H1 (cell line): ENCODE results near the gene PRKCA. TPM values are rescaled to one million over a fixed set of nuclear protein-coding genes. Genes with fewer than 3 reads are reported as not detected.
A peak's percentile ranks its signal among the peaks of the same experiment; 100 is the strongest.

Source experiments
- CTCF ChIA-PET: fragments of 300-600 bp; sonication (Branson Sonifier 250); formaldehyde crosslinking; loops from one replicate; lab custom pipeline; 2021; ENCODE audit not compliant: partially characterized antibody; lab: Charles Lee
- POLR2A ChIA-PET: fragments of 300-600 bp; sonication (Branson Sonifier 250); formaldehyde crosslinking; loops from one replicate; lab custom pipeline; 2021; ENCODE audit warnings: inconsistent platforms; ENCODE audit not compliant: partially characterized antibody; lab: Charles Lee
- DNase-seq, 2 experiments: peaks; one replicate each; pipeline versions ENCODE4 v3.0.0 to v3.0.0-alpha.2; 2010 to 2022; ENCODE audit warnings: low spot score in 2 of 2, low read depth in 1 of 2, mixed read lengths in 1 of 2
- FAIRE-seq: peaks from 2 replicates; lab custom pipeline; 2011; peaks lifted over from hg19 to GRCh38; lab: Jason Lieb, UNC
- H2AFZ ChIP-seq: 2 replicates; pipeline ENCODE4 v1.8.1; 2012; ENCODE audit warnings: low read length, inconsistent platforms
- H2AK5ac ChIP-seq: 2 replicates; pipeline ENCODE4 v1.6.1; 2013; ENCODE audit warnings: low read depth, low read length
- H2BK120ac ChIP-seq: replicated peaks from 2 replicates; pipeline ENCODE3; 2013; ENCODE audit warnings: low read depth, low read length, inconsistent platforms
- H2BK12ac ChIP-seq: 2 replicates; pipeline ENCODE4 v1.6.1; 2013; ENCODE audit warnings: low read depth, low read length
- H2BK15ac ChIP-seq: 2 replicates; pipeline ENCODE4 v1.6.1; 2013; ENCODE audit warnings: low read length
- H2BK20ac ChIP-seq: 2 replicates; pipeline ENCODE4 v1.6.1; 2013; ENCODE audit warnings: low read length
- H2BK5ac ChIP-seq: 2 replicates; pipeline ENCODE4 v1.6.1; 2013; ENCODE audit warnings: low read depth, low read length
- H3K14ac ChIP-seq: 2 replicates; pipeline ENCODE4 v1.6.1; 2013; ENCODE audit warnings: inconsistent platforms; ENCODE audit not compliant: insufficient read length
- H3K18ac ChIP-seq: 2 replicates; pipeline ENCODE4 v1.6.1; 2013; ENCODE audit warnings: low read length; ENCODE audit errors: extremely low read depth
- H3K23ac ChIP-seq: 2 replicates; pipeline ENCODE4 v1.6.1; 2013; ENCODE audit warnings: inconsistent platforms; ENCODE audit not compliant: insufficient read length
- H3K23me2 ChIP-seq: 2 replicates; pipeline ENCODE4 v1.6.1; 2013; ENCODE audit warnings: low read depth, low read length
- H3K27ac ChIP-seq: 2 replicates; pipeline ENCODE4 v1.6.1; 2011; ENCODE audit warnings: low read depth, low read length, inconsistent platforms
- H3K27me3 ChIP-seq, 4 experiments: replicated peaks in 1 of 4; 1 replicate in 1 of 4; 2 replicates in 3 of 4; pipeline versions ENCODE4 v1.6.1 to v1.8.1; 2011 to 2013; ENCODE audit warnings: low read length in 3 of 4, mild to moderate bottlenecking in 3 of 4, inconsistent platforms in 2 of 4, mixed read lengths in 2 of 4, moderate library complexity in 1 of 4; ENCODE audit not compliant: control insufficient read depth in 3 of 4, insufficient read depth in 3 of 4; ENCODE audit errors: extremely low read depth in 1 of 4
- H3K36me3 ChIP-seq, 4 experiments: 2 replicates each; pipeline versions ENCODE4 v1.6.1 to v1.8.1; 2011 to 2013; ENCODE audit warnings: mild to moderate bottlenecking in 4 of 4, low read length in 3 of 4, moderate library complexity in 2 of 4, control low read depth in 1 of 4, inconsistent platforms in 1 of 4; ENCODE audit not compliant: insufficient read depth in 4 of 4, control insufficient read depth in 2 of 4
- H3K4ac ChIP-seq: replicated peaks from 2 replicates; pipeline ENCODE3; 2013; ENCODE audit warnings: low read length, low read depth, mixed read lengths, inconsistent platforms; ENCODE audit not compliant: insufficient read length
- H3K4me1 ChIP-seq, 4 experiments: replicated peaks in 1 of 4; 1 replicate in 1 of 4; 2 replicates in 3 of 4; pipeline versions ENCODE4 v1.6.1 to v1.8.1; 2011 to 2013; ENCODE audit warnings: low read length in 3 of 4, inconsistent platforms in 2 of 4, mixed read lengths in 1 of 4; ENCODE audit not compliant: insufficient read depth in 4 of 4, control insufficient read depth in 3 of 4
- H3K4me2 ChIP-seq, 2 experiments: 2 replicates each; pipeline versions ENCODE4 v1.6.1 to v1.8.1; 2011 to 2013; ENCODE audit warnings: low read depth in 2 of 2, low read length in 2 of 2, control low read depth in 1 of 2, inconsistent platforms in 1 of 2, mild to moderate bottlenecking in 1 of 2; ENCODE audit not compliant: insufficient read depth in 1 of 2
- H3K4me3 ChIP-seq, 4 experiments: fragments of 200-600, 300-600 bp in 1 of 4; sonication (generic), shearing (Covaris generic), sonication (Bioruptor Twin) in 1 of 4; 2 replicates each; pipeline versions ENCODE4 v1.5.1 to v1.8.1; 2011 to 2016; ENCODE audit warnings: low read length in 4 of 4, low read depth in 3 of 4, control low read depth in 2 of 4, inconsistent platforms in 2 of 4, mild to moderate bottlenecking in 2 of 4, mixed read lengths in 1 of 4, moderate library complexity in 1 of 4; ENCODE audit not compliant: insufficient read depth in 2 of 4; ENCODE audit errors: extremely low read depth in 1 of 4
- H3K56ac ChIP-seq: replicated peaks from 2 replicates; pipeline ENCODE3; 2013; ENCODE audit warnings: low read depth, mild to moderate bottlenecking, mixed read lengths, low read length, inconsistent platforms; ENCODE audit not compliant: insufficient read length
- H3K79me1 ChIP-seq: 2 replicates; pipeline ENCODE4 v1.6.1; 2013; ENCODE audit warnings: low read depth, low read length, control low read depth
- H3K79me2 ChIP-seq, 2 experiments: 2 replicates each; pipeline versions ENCODE4 v1.6.1 to v1.8.1; 2012 to 2013; ENCODE audit warnings: low read length in 2 of 2, mild to moderate bottlenecking in 2 of 2, inconsistent platforms in 1 of 2; ENCODE audit not compliant: insufficient read depth in 2 of 2, control insufficient read depth in 1 of 2
- H3K9ac ChIP-seq, 4 experiments: replicated peaks in 1 of 4; 1 replicate in 1 of 4; 2 replicates in 3 of 4; pipeline versions ENCODE4 v1.6.1 to v1.8.1; 2011 to 2013; ENCODE audit warnings: low read depth in 3 of 4, low read length in 3 of 4, control low read depth in 2 of 4, mild to moderate bottlenecking in 2 of 4, moderate library complexity in 2 of 4, inconsistent platforms in 1 of 4; ENCODE audit errors: extremely low read depth in 1 of 4
- H3K9me3 ChIP-seq, 2 experiments: 2 replicates each; pipeline versions ENCODE4 v1.6.1 to v1.8.1; 2012 to 2013; ENCODE audit warnings: mild to moderate bottlenecking in 2 of 2, moderate library complexity in 2 of 2, control low read depth in 1 of 2, inconsistent platforms in 1 of 2, low read depth in 1 of 2, low read length in 1 of 2, mixed read lengths in 1 of 2; ENCODE audit not compliant: insufficient read depth in 2 of 2
- H4K20me1 ChIP-seq, 2 experiments: replicated peaks in 1 of 2; 2 replicates each; pipeline versions ENCODE3 to v1.8.1; 2011 to 2013; ENCODE audit warnings: inconsistent platforms in 2 of 2, low read length in 2 of 2, mild to moderate bottlenecking in 1 of 2; ENCODE audit not compliant: insufficient read depth in 2 of 2, control insufficient read depth in 1 of 2
- H4K5ac ChIP-seq: 2 replicates; pipeline ENCODE4 v1.6.1; 2013; ENCODE audit warnings: low read length, low read depth, mixed read lengths, inconsistent platforms; ENCODE audit not compliant: insufficient read length
- H4K8ac ChIP-seq: 2 replicates; pipeline ENCODE4 v1.8.0; 2013; ENCODE audit warnings: mild to moderate bottlenecking, moderate library complexity, low read length, inconsistent platforms; ENCODE audit not compliant: insufficient read depth; ENCODE audit errors: extremely low read depth
- H4K91ac ChIP-seq: replicated peaks from 2 replicates; pipeline ENCODE3; 2013; ENCODE audit warnings: low read length, mixed read lengths, inconsistent platforms; ENCODE audit not compliant: insufficient read length
- CBX8 ChIP-seq: fragments of 300-800, 300-1000 bp; sonication (generic); IDR thresholded peaks from 2 replicates; pipeline ENCODE4 v1.7.1; 2016; ENCODE audit warnings: low read depth, low read length, borderline replicate concordance
- EZH2 ChIP-seq: fragments of 200-600 bp; sonication (generic); IDR thresholded peaks from 2 replicates; pipeline ENCODE4 v1.7.1; 2012; ENCODE audit warnings: low read depth, mild to moderate bottlenecking, moderate library complexity, low read length, inconsistent platforms; ENCODE audit not compliant: severe bottlenecking
- GTF2F1 ChIP-seq: IDR thresholded peaks from 2 replicates; pipeline ENCODE4 v1.6.1; 2012; ENCODE audit warnings: low read depth, low read length, improper control_type of control experiment, borderline replicate concordance
- HDAC2 ChIP-seq, 2 experiments: fragments of 300-600 bp in 1 of 2; sonication (generic) in 1 of 2; IDR thresholded peaks; 2 replicates each; pipeline ENCODE4 v1.6.1; 2011 to 2012; ENCODE audit warnings: low read depth in 2 of 2, low read length in 2 of 2, mild to moderate bottlenecking in 2 of 2, moderate library complexity in 2 of 2, borderline replicate concordance in 1 of 2, inconsistent platforms in 1 of 2
- KDM1A ChIP-seq: fragments of 200-600, 300-600 bp; sonication (generic); IDR thresholded peaks from 2 replicates; pipeline ENCODE4 v1.7.1; 2016; ENCODE audit warnings: mild to moderate bottlenecking, low read length, borderline replicate concordance
- PHF8 ChIP-seq: fragments of 200-600 bp; sonication (generic); conservative IDR thresholded peaks from 2 replicates; pipeline ENCODE4 v1.7.1; 2012; ENCODE audit warnings: low read depth, mild to moderate bottlenecking, inconsistent platforms, low read length, moderate library complexity
- POLR2A ChIP-seq, 2 experiments: IDR thresholded peaks; 1 replicate in 1 of 2; 2 replicates in 1 of 2; pipeline ENCODE4 v1.6.1; 2011; ENCODE audit warnings: low read depth in 2 of 2, low read length in 2 of 2, mild to moderate bottlenecking in 2 of 2; ENCODE audit errors: control extremely low read depth in 1 of 2
- RNF2 ChIP-seq: fragments of 200-900, 300-1000 bp; sonication (generic); IDR thresholded peaks from 2 replicates; pipeline ENCODE4 v1.7.1; 2016; ENCODE audit warnings: borderline replicate concordance, low read depth, mild to moderate bottlenecking, antibody characterized with exemption, low read length; ENCODE audit not compliant: poor library complexity, severe bottlenecking; ENCODE audit errors: missing control alignments
- SIN3A ChIP-seq, 2 experiments: IDR thresholded peaks in 1 of 2; conservative IDR thresholded peaks in 1 of 2; 2 replicates each; pipeline ENCODE4 v1.6.1; 2011 to 2012; ENCODE audit warnings: low read length in 2 of 2, improper control_type of control experiment in 1 of 2, low read depth in 1 of 2, mild to moderate bottlenecking in 1 of 2
- SIRT6 ChIP-seq: IDR thresholded peaks from one replicate; pipeline ENCODE4 v1.7.1; 2012; ENCODE audit warnings: low read length, inconsistent platforms
- TAF1 ChIP-seq: IDR thresholded peaks from 2 replicates; pipeline ENCODE4 v1.6.1; 2011; ENCODE audit warnings: mild to moderate bottlenecking, low read depth, low read length
- TCF12 ChIP-seq: IDR thresholded peaks from 2 replicates; pipeline ENCODE4 v1.6.1; 2011; ENCODE audit warnings: low read depth, mild to moderate bottlenecking, low read length
- WGBS, 2 experiments: shearing (Covaris generic) in 1 of 2; methylation state at CpG; one replicate each; pipeline versions ENCODE4 v1.1.6 to v1.1.7; 2013 to 2015; ENCODE audit warnings: low lambda C conversion rate in 2 of 2, mixed read lengths in 2 of 2, inconsistent platforms in 1 of 2, low coverage in 1 of 2, missing lambda C conversion rate in 1 of 2; ENCODE audit not compliant: insufficient replicate concordance in 2 of 2, insufficient coverage in 1 of 2, insufficient read length in 1 of 2; ENCODE audit errors: extremely low coverage in 1 of 2, missing lambda C conversion rate in 1 of 2; 5-methylcytosine and 5-hydroxymethylcytosine counted together
- polyA plus RNA-seq, 7 experiments: library from polyadenylated mRNA; depleted of rRNA in 3 of 7; stranded (reverse) in 5 of 7; unstranded in 2 of 7; fragments of >200 nt in 5 of 7; fragments of 200-250 nt in 2 of 7; gene quantifications; 1 replicate in 5 of 7; 2 replicates in 1 of 7; 4 replicates in 1 of 7; pipeline versions ENCODE4 v1.2.1 to v1.2.3, GENCODE V29; 2011 to 2013; ENCODE audit warnings: missing spikeins in 2 of 7, mixed read lengths in 2 of 7
- total RNA-seq: library from RNA; stranded (reverse); fragmentation: NEBNext Ultra II Directional; extraction: Animal tissue kit (Norgen Biotek cat#: 25700); gene quantifications from 2 replicates; pipeline ENCODE4 v1.2.1, GENCODE V29; 2021

The PRKCA gene
- total and polyA plus RNA-seq, 2 of the 8 experiments (the other 6 are each of a cell fraction or from before 2014, with no cell fraction given), result 5.8 to 17.8 TPM

DNA sequence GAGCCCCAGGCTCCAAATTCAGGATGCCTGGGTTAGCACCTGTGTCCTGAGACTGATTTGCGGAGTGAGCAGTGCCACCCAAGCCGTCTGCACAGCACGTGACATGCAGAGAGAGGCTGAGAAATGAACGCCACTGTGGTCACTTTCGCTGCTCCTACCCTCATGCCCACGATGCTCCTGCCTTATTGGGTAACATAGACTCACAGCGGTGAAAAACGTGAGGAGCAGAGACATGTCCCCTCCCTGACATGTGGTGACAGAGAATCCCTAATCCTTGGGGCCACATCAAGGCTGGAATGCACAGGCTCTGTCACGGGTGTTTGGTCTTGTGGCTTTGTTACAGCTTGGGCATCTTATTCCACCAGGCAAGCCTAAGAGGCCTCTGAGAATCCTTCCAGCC, 480.4 kb downstream of the PRKCA start:
- Histone ChIP-seq H3K4me2 (no peak overlapping the region), H2AK5ac (no peak overlapping the region), H3K4ac (no peak overlapping the region), H2BK5ac (peak overlapping the region; percentile 47; the same call in 1 of the 2 replicates), H3K36me3 (no peaks in the 10 kb centered on the region), H3K79me1 (no peaks in the 10 kb centered on the region), H4K91ac (peak overlapping the region; percentile 13), H2BK12ac (peak overlapping the region; percentile 41; the same call in 1 of the 2 replicates), H3K18ac (no peak overlapping the region), H3K27me3 (no peaks in the 10 kb centered on the region), H4K8ac (no peak overlapping the region), H3K79me2 (no peaks in the 10 kb centered on the region), H3K27ac (no peak overlapping the region), H2BK15ac (peak overlapping the region; percentile 46), H3K23ac (no peak overlapping the region), H3K23me2 (no peaks in the 10 kb centered on the region), H3K56ac (no peak overlapping the region), H2AFZ (no peak overlapping the region), H4K20me1 (no peaks in the 10 kb centered on the region), H3K4me3 (no peak overlapping the region), H3K9ac (no peak overlapping the region), H2BK20ac (no peak overlapping the region), H3K9me3 (no peaks in the 10 kb centered on the region), H3K4me1 (peaks cover 4 to 24% (median 10%) of the 10 kb centered on the region in 4 experiments), H4K5ac (no peak overlapping the region), H3K14ac (no peak overlapping the region), H2BK120ac (no peak overlapping the region)
- TF ChIP-seq RNF2, result no peak
- no peak for TF ChIP-seq GTF2F1
- no peak for TF ChIP-seq HDAC2 (IDR thresholded peaks at IDR 0.05; ENCODE audit: borderline replicate concordance in 1 of 2, low read depth in 2 of 2, low read length in 2 of 2)
- no peak for TF ChIP-seq PHF8
- TF ChIP-seq SIN3A (conservative IDR thresholded peaks at IDR 0.05 in 1 of 2, IDR thresholded peaks at IDR 0.05 in 1 of 2; ENCODE audit: low read depth in 1 of 2, low read length in 2 of 2), result no peak
- TF ChIP-seq CBX8, result no peak
- no peak for TF ChIP-seq TCF12
- no peak for TF ChIP-seq KDM1A
- TF ChIP-seq EZH2, result no peak
- no peak for TF ChIP-seq SIRT6
- TF ChIP-seq POLR2A (IDR thresholded peaks at IDR 0.05; ENCODE audit: control extremely low read depth in 1 of 2, low read depth in 2 of 2, low read length in 2 of 2), result no peak
- no peak for TF ChIP-seq TAF1
- POLR2A ChIA-PET, result interaction anchor here (1.5 kb wide), 1 partner anchor 17 kb away, joined by 4 read pairs; no protein-coding TSS in a partner anchor
- FAIRE-seq (no peak), DNase-seq (no peak)
- 80% methylated on average over 9 of the region's 9 CpGs; no CpG with 5 or more reads in 1 of the 2 experiments for WGBS, 2 experiments
- CTCF ChIA-PET, result interaction anchor here (0.6 to 1.8 kb wide), 5 partner anchors 9 to 142 kb away, joined by 3 to 7 read pairs (median 3); no protein-coding TSS in a partner anchor
